GM18499 (cell line): ENCODE results near the gene DCTN1.
A peak's percentile ranks its signal among the peaks of the same experiment; 100 is the strongest.
"Not testable (repeated sequence)": the region's sequence is repeated elsewhere in the genome, so short reads cannot be mapped to it uniquely, and the experiment has no call there.

Experiments used
- ATAC-seq: cut with Tn5 transposase; IDR thresholded peaks from one replicate; pipeline ENCODE4 v1.9.1; 2021; ENCODE audit warnings: moderate number of reproducible peaks; ENCODE audit not compliant: insufficient read depth, unreplicated experiment

Gene DCTN1

GRCh38 chr2:74379851-74380789 lies at the start of gene DCTN1:
TSS of gene DCTN1 (minus strand) at chr2:74380311. CDS start at chr2:74380037, 274 bp downstream.
- no peak for ATAC-seq

GRCh38 chr2:74428675-74429074 lies 48.6 kb upstream of the DCTN1 start:
- no peak for ATAC-seq

- ATAC-seq: no peak
Observed at GRCh38 chr2:74427551-74427950, 47.4 kb upstream of the DCTN1 start.

GRCh38 chr2:74426181-74426758 lies 46.2 kb upstream of the DCTN1 start:
- no peak for ATAC-seq

GRCh38 chr2:74425523-74425922 lies 45.4 kb upstream of the DCTN1 start:
- no peak for ATAC-seq

GRCh38 chr2:74424995-74425406 lies 44.9 kb upstream of the DCTN1 start:
- ATAC-seq: no peak

DNA sequence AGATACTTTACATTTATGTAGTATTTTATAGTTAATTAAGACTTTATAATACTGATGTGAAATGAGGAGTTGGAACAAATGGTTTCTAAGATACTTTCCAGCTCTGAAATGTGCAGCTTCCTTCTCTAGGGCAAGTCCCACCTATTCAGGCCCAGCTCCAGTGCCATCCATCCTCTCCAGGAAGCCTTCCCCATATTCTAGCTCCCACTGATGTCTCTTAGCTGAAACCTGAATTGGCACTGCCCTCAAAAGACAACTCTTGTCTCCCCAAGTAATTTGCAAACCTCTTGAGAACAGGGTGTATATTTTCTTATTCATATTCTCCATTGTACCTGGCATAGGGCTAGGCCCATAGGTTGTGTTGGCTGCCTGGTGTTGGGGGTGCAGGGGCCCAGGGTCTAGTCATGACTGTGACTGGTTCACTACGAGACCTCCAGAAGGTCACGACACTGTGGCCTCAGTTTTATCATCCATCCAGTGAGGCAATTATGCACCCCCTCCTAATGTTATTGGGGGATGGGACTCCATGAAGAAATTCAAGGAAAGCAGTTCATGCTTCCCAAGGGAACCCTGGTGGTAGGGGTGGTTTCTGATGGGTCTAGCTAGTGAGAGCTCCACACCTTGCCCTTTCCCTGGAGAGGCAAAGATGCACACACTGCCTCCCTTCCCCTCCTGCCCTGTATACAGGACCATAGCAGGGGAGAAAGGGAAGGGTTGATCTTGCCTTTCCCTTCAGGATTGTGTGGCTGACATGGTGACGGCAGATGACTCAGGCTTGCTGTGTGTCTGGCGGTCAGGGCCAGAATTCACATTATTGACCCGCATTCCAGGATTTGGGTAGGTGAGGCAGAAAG lies 44.3 kb upstream of the DCTN1 start:
- ATAC-seq: no peak

DNA sequence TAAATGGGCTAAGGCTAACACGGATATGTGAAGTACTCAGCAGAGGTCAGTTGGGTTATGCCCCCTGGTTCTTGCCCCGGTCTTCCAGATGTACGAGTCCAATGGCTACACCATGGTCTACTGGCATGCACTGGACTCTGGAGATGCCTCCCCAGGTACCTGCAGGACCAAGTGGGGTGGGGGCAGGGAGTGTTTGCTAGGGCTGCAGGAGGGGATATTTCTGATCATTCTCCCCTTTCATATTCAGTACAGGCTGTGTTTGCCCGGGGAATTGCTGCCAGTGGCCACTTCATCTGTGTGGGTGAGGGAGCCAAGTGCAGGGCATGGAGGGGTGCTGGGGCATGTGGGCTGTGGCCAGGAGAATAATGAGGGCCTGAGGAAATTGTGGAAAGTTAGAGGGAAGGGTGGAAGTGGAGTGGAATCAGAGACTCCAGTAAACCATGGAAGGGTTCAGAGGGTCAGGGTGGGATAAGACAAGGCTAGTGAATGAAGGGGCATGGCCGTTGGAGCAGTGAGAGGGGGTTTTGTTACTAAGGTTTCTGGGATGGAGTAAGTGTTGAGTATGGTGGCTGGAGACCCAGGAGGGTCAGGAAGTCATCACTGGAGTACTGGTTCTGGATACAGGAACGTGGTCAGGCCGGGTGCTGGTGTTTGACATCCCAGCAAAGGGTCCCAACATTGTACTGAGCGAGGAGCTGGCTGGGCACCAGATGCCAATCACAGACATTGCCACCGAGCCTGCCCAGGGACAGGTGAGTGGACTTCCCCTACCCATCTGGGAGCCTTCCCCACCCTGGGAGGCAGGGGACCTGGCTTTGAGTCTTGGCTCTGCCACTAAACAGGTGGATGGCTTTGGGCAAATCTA lies 43.4 kb upstream of the DCTN1 start:
- no peak for ATAC-seq

DNA sequence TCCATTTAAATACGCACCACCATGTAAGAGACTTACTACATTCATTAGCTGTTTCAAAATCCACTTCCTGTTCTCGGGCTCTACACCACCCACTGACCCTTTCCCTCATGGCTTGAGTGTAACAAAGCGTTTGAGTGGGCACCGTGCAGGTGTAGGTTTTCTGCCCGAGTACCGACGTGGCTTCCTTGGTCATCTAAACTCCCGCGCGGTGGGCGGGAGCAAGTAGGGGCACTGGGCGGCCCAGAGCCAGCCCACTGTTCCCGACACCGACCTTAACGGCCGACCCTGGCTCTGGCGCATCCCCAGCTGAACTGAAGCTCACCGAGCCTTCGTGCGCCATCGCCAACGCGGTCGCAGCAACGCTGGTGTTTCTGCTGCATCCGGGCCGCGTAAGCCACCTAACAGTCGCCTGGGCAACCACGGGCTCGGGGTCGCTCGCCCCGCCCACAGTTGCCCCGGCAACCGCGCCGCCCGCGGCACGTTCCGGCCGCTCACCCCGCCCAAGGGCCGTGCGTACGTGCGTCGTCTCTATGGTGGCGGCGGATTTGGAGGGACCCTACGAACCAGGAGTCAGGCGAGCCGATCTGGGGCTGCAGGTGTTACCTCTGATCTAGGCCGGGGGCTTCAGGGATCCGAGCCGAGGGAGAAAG lies 41.2 kb upstream of the DCTN1 start, which contains the start of the genes C2orf81 and WDR54:
TSS of gene C2orf81 (minus strand) at position 399 of the 650 bp plus-strand sequence. CDS start at position 340, 59 bp downstream.
TSS of gene WDR54 (plus strand) at position 510 of the 650 bp plus-strand sequence. CDS start 424 bp downstream, outside the sequence.
- ATAC-seq: peak; percentile 72

DNA sequence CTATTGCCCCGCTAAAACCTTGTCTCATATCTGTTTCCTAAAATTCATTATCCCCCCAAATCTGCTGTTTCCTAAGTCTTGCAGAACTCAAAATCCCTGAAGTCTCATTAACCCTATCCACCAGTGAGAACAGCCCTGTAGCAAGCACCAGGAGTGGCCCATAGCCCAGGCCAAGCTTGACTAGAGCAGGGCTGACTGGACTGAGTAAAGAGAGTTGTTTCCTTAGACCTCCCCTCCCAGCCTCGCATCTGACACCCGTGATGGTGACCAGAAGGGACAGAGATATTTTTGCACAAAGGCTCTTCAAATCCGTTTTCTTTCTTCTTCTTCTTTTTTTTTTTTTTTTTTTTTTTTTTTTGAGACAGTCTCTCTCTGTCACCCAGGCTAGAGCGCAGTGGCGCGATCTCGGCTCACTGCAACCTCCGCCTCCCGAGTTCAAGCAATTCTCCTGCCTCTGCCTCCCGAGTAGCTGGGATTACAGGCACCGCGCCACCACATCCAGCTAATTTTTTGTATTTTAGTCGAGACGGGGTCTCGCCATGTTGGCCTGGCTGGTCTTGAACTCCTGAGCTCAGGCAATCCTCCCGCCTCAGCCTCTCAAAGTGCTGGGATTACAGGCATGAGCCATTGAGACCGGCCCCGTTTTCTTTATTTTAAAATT lies 40.5 kb upstream of the DCTN1 start:
- not testable (repeated sequence) for ATAC-seq

- no peak for ATAC-seq
Observed at GRCh38 chr2:74420006-74420405, 39.9 kb upstream of the DCTN1 start.

- no peak for ATAC-seq
Observed at GRCh38 chr2:74419345-74419744, 39.2 kb upstream of the DCTN1 start.

DNA sequence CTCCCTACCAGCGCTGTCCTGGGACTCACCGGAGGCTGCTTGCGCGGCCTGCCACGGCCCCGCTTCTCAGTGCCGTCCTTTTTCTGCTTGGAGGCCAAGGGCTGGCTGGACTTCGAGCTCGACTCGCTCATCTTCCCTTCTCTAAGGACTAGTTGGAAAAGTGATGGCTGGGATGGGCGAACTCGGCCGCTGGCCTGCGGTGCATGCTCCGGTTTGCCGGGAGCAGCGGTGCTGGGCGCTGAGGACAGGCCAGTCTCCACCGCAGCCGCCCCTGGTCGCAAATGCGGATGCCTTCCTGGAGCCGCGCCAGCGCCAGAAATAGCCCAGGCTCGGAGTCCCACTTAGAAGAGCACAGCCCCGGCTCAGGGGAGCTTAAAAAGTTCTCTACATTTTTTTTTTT lies 38.2 kb upstream of the DCTN1 start:
- ATAC-seq: no peak

DNA sequence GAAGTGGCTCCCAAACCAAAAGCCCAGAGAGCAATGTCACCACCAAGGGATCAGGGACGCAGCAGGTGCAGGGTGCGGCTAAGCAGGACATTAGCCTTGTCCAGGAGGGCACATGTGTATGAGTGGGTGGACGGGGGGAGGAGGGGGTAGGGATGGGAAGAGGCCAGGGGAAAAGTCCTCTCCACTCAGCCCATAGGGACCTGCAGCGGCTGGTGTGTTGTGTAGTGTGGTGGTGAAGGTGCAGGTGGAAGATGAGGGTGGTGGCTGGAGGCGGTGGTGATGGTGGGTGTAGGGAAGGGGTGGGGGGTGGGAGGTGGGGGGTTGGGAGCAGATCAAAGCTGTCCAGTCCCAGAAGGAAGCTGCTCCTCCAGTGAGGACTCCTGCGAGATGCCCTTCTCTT lies 37.7 kb upstream of the DCTN1 start:
- ATAC-seq: no peak

DNA sequence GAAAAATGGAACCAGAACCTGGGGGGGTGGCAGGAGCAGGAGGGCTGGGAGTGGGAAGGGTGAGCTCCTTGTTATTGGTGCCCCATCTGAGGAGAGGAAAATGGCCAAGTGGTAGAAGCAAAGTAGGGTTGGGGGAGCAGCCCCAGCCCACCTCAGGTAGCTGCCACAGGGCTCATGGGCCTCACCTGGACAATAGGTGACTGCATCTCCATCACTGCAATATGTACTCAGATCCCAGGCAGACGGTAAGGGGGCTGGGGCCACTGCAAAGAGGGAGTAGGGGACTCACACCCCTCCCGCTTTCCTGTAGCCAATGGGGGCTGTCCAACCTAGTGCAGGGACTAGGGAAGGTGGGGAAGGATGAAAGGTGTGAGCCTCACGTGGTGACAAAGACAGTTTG lies 37.1 kb upstream of the DCTN1 start:
- no peak for ATAC-seq

DNA sequence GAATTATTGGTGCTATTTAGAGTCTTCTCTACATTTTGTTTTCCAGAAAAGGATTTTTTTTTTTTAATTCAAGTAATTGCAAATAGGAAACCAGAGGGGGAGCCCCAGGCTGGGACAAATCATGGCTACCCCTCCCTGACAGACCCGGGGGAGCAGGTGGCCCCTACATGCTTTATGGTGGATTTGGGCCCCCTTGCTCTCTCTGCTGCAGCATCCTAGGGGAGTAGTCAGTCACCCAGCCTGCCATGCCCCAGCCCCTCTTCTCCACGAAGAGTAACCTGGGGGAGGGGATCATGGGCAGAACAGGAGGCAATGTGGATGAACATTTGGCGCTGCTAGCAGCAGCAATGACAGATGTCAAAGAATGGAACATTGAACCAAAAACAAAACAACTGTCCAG lies 36.7 kb upstream of the DCTN1 start:
- no peak for ATAC-seq

GRCh38 chr2:74415762-74416395 lies 35.8 kb upstream of the DCTN1 start:
- ATAC-seq: no peak
